Measurements from ENCODE around the gene MCF2L. TPM values are rescaled to one million over a fixed set of nuclear protein-coding genes. Genes with fewer than 3 reads are reported as not detected.

Gene MCF2L, protein sequence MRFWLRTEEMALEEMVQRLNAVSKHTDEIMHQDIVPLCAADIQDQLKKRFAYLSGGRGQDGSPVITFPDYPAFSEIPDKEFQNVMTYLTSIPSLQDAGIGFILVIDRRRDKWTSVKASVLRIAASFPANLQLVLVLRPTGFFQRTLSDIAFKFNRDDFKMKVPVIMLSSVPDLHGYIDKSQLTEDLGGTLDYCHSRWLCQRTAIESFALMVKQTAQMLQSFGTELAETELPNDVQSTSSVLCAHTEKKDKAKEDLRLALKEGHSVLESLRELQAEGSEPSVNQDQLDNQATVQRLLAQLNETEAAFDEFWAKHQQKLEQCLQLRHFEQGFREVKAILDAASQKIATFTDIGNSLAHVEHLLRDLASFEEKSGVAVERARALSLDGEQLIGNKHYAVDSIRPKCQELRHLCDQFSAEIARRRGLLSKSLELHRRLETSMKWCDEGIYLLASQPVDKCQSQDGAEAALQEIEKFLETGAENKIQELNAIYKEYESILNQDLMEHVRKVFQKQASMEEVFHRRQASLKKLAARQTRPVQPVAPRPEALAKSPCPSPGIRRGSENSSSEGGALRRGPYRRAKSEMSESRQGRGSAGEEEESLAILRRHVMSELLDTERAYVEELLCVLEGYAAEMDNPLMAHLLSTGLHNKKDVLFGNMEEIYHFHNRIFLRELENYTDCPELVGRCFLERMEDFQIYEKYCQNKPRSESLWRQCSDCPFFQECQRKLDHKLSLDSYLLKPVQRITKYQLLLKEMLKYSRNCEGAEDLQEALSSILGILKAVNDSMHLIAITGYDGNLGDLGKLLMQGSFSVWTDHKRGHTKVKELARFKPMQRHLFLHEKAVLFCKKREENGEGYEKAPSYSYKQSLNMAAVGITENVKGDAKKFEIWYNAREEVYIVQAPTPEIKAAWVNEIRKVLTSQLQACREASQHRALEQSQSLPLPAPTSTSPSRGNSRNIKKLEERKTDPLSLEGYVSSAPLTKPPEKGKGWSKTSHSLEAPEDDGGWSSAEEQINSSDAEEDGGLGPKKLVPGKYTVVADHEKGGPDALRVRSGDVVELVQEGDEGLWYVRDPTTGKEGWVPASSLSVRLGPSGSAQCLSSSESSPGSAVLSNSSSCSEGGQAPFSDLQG
- total RNA-seq (10 to 100 TPM; 14.3 to 40.5 (median 23.3) TPM), polyA plus RNA-seq (10 to 100 TPM in 2 of 3 donors, 1 to 10 TPM in 1; 9.1 to 22.0 (median 18.7) TPM)
- long read RNA-seq, donor 1, partial matches to known transcripts, result 2 of 5 reads
- long read RNA-seq, donor 1, other reads (novel, unspliced or antisense), result 2 of 5 reads
- long read RNA-seq, donor 2, partial matches to known transcripts, result 5 of 17 reads
- long read RNA-seq, donor 2, other reads (novel, unspliced or antisense), result 11 of 17 reads

GRCh38 chr13:112968910-112969691, at the start of gene MCF2L:
MCF2L (plus strand) TSS chr13:112969214; CDS start chr13:112969380, 166 bp downstream.
- peaks cover 5 to 77% (median 25%) of the 10 kb centered on the region in 3 donors for H3K27me3 ChIP-seq (ENCODE audit: insufficient read depth in 3 of 3, low read length in 2 of 3)
- H3K36me3 ChIP-seq (ENCODE audit: insufficient read depth in 1 of 2, low read depth in 1 of 2), result no peaks in the 10 kb centered on the region
- peak within 1 kb of the TSS; percentile 53 for H3K4me3 ChIP-seq
- DNase-seq (peak in 1 of 2 donors; percentile 53), ATAC-seq (peak in 1 of 4 donors; percentile 48)
- WGBS, 3 donors, result 0 to 1% (median 1%) methylated on average over 46 to 69 of the region's 69 CpGs
- H3K4me1 ChIP-seq, result peaks cover 7% of the 10 kb centered on the region
- peak within 1 kb of the TSS; percentile 30 for H3K27ac ChIP-seq
- TF ChIP-seq, protein P1, sequence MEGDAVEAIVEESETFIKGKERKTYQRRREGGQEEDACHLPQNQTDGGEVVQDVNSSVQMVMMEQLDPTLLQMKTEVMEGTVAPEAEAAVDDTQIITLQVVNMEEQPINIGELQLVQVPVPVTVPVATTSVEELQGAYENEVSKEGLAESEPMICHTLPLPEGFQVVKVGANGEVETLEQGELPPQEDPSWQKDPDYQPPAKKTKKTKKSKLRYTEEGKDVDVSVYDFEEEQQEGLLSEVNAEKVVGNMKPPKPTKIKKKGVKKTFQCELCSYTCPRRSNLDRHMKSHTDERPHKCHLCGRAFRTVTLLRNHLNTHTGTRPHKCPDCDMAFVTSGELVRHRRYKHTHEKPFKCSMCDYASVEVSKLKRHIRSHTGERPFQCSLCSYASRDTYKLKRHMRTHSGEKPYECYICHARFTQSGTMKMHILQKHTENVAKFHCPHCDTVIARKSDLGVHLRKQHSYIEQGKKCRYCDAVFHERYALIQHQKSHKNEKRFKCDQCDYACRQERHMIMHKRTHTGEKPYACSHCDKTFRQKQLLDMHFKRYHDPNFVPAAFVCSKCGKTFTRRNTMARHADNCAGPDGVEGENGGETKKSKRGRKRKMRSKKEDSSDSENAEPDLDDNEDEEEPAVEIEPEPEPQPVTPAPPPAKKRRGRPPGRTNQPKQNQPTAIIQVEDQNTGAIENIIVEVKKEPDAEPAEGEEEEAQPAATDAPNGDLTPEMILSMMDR (IDR thresholded peaks at IDR 0.05), result no peak
- H3K9me3 ChIP-seq, result no peaks in the 10 kb centered on the region
- intact Hi-C loops (cut with DNase I), result no loop called here

DNA sequence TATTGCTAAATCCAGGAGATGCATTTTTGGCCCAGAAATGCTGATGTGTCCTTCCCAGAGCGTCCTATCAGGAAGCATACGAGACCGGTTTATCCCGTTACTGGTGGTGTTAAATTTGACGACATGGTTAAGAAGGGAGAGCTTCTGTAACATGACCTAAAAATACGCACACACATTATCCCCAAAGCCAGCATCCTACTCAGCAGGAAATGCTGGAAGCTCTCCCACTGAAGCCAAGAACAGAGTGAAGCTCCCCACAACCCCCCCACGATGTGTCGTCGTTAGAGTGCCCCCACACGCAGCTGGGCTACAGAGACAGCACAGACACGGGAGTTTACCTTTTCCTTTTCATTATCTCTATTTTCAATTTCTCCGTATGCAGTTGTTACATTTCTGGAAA, 45.1 kb upstream of the MCF2L start:
- Histone ChIP-seq H3K4me3 (no peak overlapping the region), H3K9me3 (no peaks in the 10 kb centered on the region), H3K36me3 (ENCODE audit: insufficient read depth in 1 of 2, low read depth in 1 of 2) (no peaks in the 10 kb centered on the region), H3K27ac (no peak overlapping the region), H3K27me3 (ENCODE audit: insufficient read depth in 3 of 3, low read length in 2 of 3) (peaks cover 2 to 50% (median 3%) of the 10 kb centered on the region in 3 donors), H3K4me1 (no peaks in the 10 kb centered on the region)
- no peak for DNase-seq
- WGBS, 3 donors, result 49 to 51% (median 51%) methylated on average over 12 of the region's 12 CpGs
- intact Hi-C loops (cut with DNase I), result no loop called here
- ATAC-seq, result no peak
- TF ChIP-seq, protein P1 (IDR thresholded peaks at IDR 0.05), result no peak

- H3K4me3 ChIP-seq, result no peak overlapping the region
- no peaks in the 10 kb centered on the region for H3K9me3 ChIP-seq
- DNase-seq (no peak), ATAC-seq (no peak)
- peaks cover 3 to 54% (median 4%) of the 10 kb centered on the region in 3 donors for H3K27me3 ChIP-seq (ENCODE audit: insufficient read depth in 3 of 3, low read length in 2 of 3)
- TF ChIP-seq, protein P1 (IDR thresholded peaks at IDR 0.05), result no peak
- WGBS, 3 donors, result 83 to 89% (median 87%) methylated on average over 2 of the region's 2 CpGs
- no peak overlapping the region for H3K27ac ChIP-seq
- intact Hi-C loops (cut with DNase I), result no loop called here
- H3K36me3 ChIP-seq (ENCODE audit: insufficient read depth in 1 of 2, low read depth in 1 of 2), result no peaks in the 10 kb centered on the region
- no peaks in the 10 kb centered on the region for H3K4me1 ChIP-seq
These were observed 44.6 kb upstream of the MCF2L start for GRCh38 chr13:112924365-112924764.

GRCh38 chr13:112926003-112926402, 43.0 kb upstream of the MCF2L start:
- intact Hi-C loops (cut with DNase I), result no loop called here
- 90 to 97% (median 97%) methylated on average over 15 of the region's 15 CpGs for WGBS, 3 donors

More at GRCh38 chr13:112926003-112926402, 43.0 kb upstream of the MCF2L start:
- TF ChIP-seq, protein P1 (IDR thresholded peaks at IDR 0.05), result no peak
- H3K36me3 ChIP-seq (ENCODE audit: insufficient read depth in 1 of 2, low read depth in 1 of 2), result no peaks in the 10 kb centered on the region
- H3K4me3 ChIP-seq, result no peak overlapping the region
- no peaks in the 10 kb centered on the region for H3K4me1 ChIP-seq
- no peak for ATAC-seq
- no peak for DNase-seq
- H3K27ac ChIP-seq, result no peak overlapping the region
- H3K27me3 ChIP-seq (ENCODE audit: insufficient read depth in 3 of 3, low read length in 2 of 3), result peaks cover 3 to 59% (median 6%) of the 10 kb centered on the region in 3 donors
- no peaks in the 10 kb centered on the region for H3K9me3 ChIP-seq

Measured in psoas muscle (tissue), 8 donors.